Mesodermal cell (in vitro differentiated cells): ENCODE measurements around the gene SGF29.
"Not testable (repeated sequence)": the region's sequence is repeated elsewhere in the genome, so short reads cannot be mapped to it uniquely, and the experiment has no call there.

Source experiments
- H3K27ac ChIP-seq: 2 replicates; pipeline ENCODE4 v1.7.0; 2013; ENCODE audit warnings: mild to moderate bottlenecking, low read depth, low read length, moderate library complexity; ENCODE audit not compliant: severe bottlenecking
- H3K36me3 ChIP-seq: 2 replicates; pipeline ENCODE4 v1.7.1; 2013; ENCODE audit warnings: mild to moderate bottlenecking, low read length, moderate library complexity; ENCODE audit not compliant: control insufficient read depth, insufficient read depth
- H3K4me1 ChIP-seq: one replicate; pipeline ENCODE4 v1.7.1; 2013; ENCODE audit warnings: mild to moderate bottlenecking, low read length; ENCODE audit not compliant: insufficient read depth, control insufficient read depth, poor library complexity, severe bottlenecking
- H3K4me3 ChIP-seq: 2 replicates; pipeline ENCODE4 v1.7.0; 2013; ENCODE audit warnings: low read length, control low read depth, mild to moderate bottlenecking; ENCODE audit not compliant: insufficient read depth, poor library complexity, severe bottlenecking; ENCODE audit errors: extremely low read depth
- H3K9me3 ChIP-seq: 2 replicates; pipeline ENCODE4 v1.7.1; 2013; ENCODE audit warnings: mild to moderate bottlenecking, low read length, moderate library complexity; ENCODE audit not compliant: control insufficient read depth
- WGBS, 2 experiments: methylation state at CpG; one replicate each; pipeline ENCODE4 v1.1.5; 2013; ENCODE audit warnings: missing lambda C conversion rate in 2 of 2; ENCODE audit not compliant: insufficient coverage in 2 of 2; 5-methylcytosine and 5-hydroxymethylcytosine counted together

The SGF29 gene

GRCh38 chr16:28614561-28614960, 60.8 kb downstream of the SGF29 start:
- not testable (repeated sequence) for H3K4me1 ChIP-seq, H3K4me3 ChIP-seq, H3K9me3 ChIP-seq, H3K27ac ChIP-seq, H3K36me3 ChIP-seq
- 80% methylated on average over 2 of the region's 16 CpGs; no CpG with 5 or more reads in 1 of the 2 experiments for WGBS, 2 experiments

GRCh38 chr16:28615486-28616223, 61.9 kb downstream of the SGF29 start:
- not testable (repeated sequence) for H3K36me3 ChIP-seq, H3K4me1 ChIP-seq, H3K27ac ChIP-seq, H3K4me3 ChIP-seq, H3K9me3 ChIP-seq
- 57 to 67% methylated on average over 3 to 11 of the region's 24 CpGs for WGBS, 2 experiments

GRCh38 chr16:28616224-28616577, 62.5 kb downstream of the SGF29 start:
- not testable (repeated sequence) for H3K4me1 ChIP-seq, H3K27ac ChIP-seq, H3K4me3 ChIP-seq, H3K9me3 ChIP-seq, H3K36me3 ChIP-seq
- WGBS, 2 experiments: 83 to 87% methylated on average over 4 to 7 of the region's 7 CpGs

GRCh38 chr16:28616636-28617035, 62.9 kb downstream of the SGF29 start:
- 86 to 91% methylated on average over 7 of the region's 7 CpGs for WGBS, 2 experiments

GRCh38 chr16:28617874-28618273, 64.2 kb downstream of the SGF29 start:
- 63 to 71% methylated on average over 1 to 3 of the region's 4 CpGs for WGBS, 2 experiments

More at GRCh38 chr16:28616636-28617035, 62.9 kb downstream of the SGF29 start:
- no peaks in the 10 kb centered on the region for H3K9me3 ChIP-seq
- no peaks in the 10 kb centered on the region for H3K4me1 ChIP-seq
- no peak overlapping the region for H3K27ac ChIP-seq
- H3K36me3 ChIP-seq: no peaks in the 10 kb centered on the region
- no peak overlapping the region for H3K4me3 ChIP-seq

GRCh38 chr16:28620316-28620715, 66.6 kb downstream of the SGF29 start:
- H3K4me1 ChIP-seq, H3K9me3 ChIP-seq, H3K27ac ChIP-seq, H3K36me3 ChIP-seq, H3K4me3 ChIP-seq: not testable (repeated sequence)
- 100% methylated on average over 1 of the region's 1 CpG; no CpG with 5 or more reads in 1 of the 2 experiments for WGBS, 2 experiments

More at GRCh38 chr16:28617874-28618273, 64.2 kb downstream of the SGF29 start:
- no peaks in the 10 kb centered on the region for H3K4me1 ChIP-seq
- H3K27ac ChIP-seq: no peak overlapping the region
- H3K36me3 ChIP-seq: no peaks in the 10 kb centered on the region
- no peak overlapping the region for H3K4me3 ChIP-seq
- H3K9me3 ChIP-seq: no peaks in the 10 kb centered on the region

- 73 to 76% methylated on average over 2 to 6 of the region's 7 CpGs for WGBS, 2 experiments
- H3K4me3 ChIP-seq: no peak overlapping the region
- H3K36me3 ChIP-seq: no peaks in the 10 kb centered on the region
- H3K27ac ChIP-seq: no peak overlapping the region
- H3K9me3 ChIP-seq: no peaks in the 10 kb centered on the region
- no peaks in the 10 kb centered on the region for H3K4me1 ChIP-seq
These were observed 67.9 kb downstream of the SGF29 start for GRCh38 chr16:28621481-28622155.

GRCh38 chr16:28622532-28623171, 68.9 kb downstream of the SGF29 start:
- WGBS, 2 experiments: 87 to 96% methylated on average over 8 to 22 of the region's 24 CpGs
- H3K27ac ChIP-seq, H3K9me3 ChIP-seq, H3K4me1 ChIP-seq, H3K36me3 ChIP-seq, H3K4me3 ChIP-seq: not testable (repeated sequence)

- Histone ChIP-seq H3K4me3 (no peak overlapping the region), H3K4me1 (no peaks in the 10 kb centered on the region)
- WGBS, 2 experiments: 97% methylated on average over 59 to 60 of the region's 68 CpGs
These were observed 69.5 kb downstream of the SGF29 start for GRCh38 chr16:28623172-28623711.

GRCh38 chr16:28630905-28631304, 77.2 kb downstream of the SGF29 start:
- H3K4me3 ChIP-seq, H3K27ac ChIP-seq, H3K36me3 ChIP-seq, H3K9me3 ChIP-seq, H3K4me1 ChIP-seq: not testable (repeated sequence)
- WGBS, 2 experiments: 80 to 88% methylated on average over 1 to 3 of the region's 5 CpGs

More at GRCh38 chr16:28623172-28623711, 69.5 kb downstream of the SGF29 start:
- Histone ChIP-seq H3K36me3 (no peaks in the 10 kb centered on the region), H3K27ac (no peak overlapping the region), H3K9me3 (no peaks in the 10 kb centered on the region)
